SK-N-SH treated with all-trans-retinoic acid at 6 μM for 48 hours (cell line): ENCODE measurements around the gene WWTR1.
A peak's percentile ranks its signal among the peaks of the same experiment; 100 is the strongest.

Experiments used
- ATAC-seq: fragments of 200-7000 bp; cut with Tn5 transposase; 3 replicates; pipeline ENCODE4 v1.9.1; 2020; ENCODE audit warnings: mild to moderate bottlenecking, moderate library complexity
- ARNTL ChIP-seq: fragments of 450-650 bp; formaldehyde crosslinking; IDR thresholded peaks from 2 replicates; pipeline ENCODE4 v1.5.0; 2020; ENCODE audit warnings: low read depth, mild to moderate bottlenecking, moderate library complexity, borderline replicate concordance
- BACH2 ChIP-seq: fragments of 250-450 bp; sonication (Bioruptor Pico); IDR thresholded peaks from 2 replicates; pipeline ENCODE4 v1.9.0; 2021; ENCODE audit warnings: mild to moderate bottlenecking, borderline replicate concordance
- CREB5 ChIP-seq: fragments of 250-450 bp; sonication (Bioruptor Pico); IDR thresholded peaks from 2 replicates; pipeline ENCODE4 v1.5.1; 2020; ENCODE audit warnings: low read depth, mild to moderate bottlenecking, moderate library complexity
- CSRNP3 ChIP-seq: fragments of 250-450 bp; sonication (Bioruptor Pico); IDR thresholded peaks from 2 replicates; pipeline ENCODE4 v1.5.1; 2021; ENCODE audit warnings: mild to moderate bottlenecking, moderate library complexity
- ESRRG ChIP-seq: fragments of 250-450 bp; sonication (Bioruptor Pico); IDR thresholded peaks from 2 replicates; pipeline ENCODE4 v1.6.1; 2021; ENCODE audit warnings: mild to moderate bottlenecking
- GLIS3 ChIP-seq: fragments of 250-450 bp; sonication (Bioruptor Pico); IDR thresholded peaks from 2 replicates; pipeline ENCODE4 v1.5.0; 2020; ENCODE audit warnings: mild to moderate bottlenecking, moderate library complexity
- ISL1 ChIP-seq: fragments of 250-450 bp; sonication (Bioruptor Pico); IDR thresholded peaks from 2 replicates; pipeline ENCODE4 v2.1.2; 2022; ENCODE audit warnings: mild to moderate bottlenecking, moderate library complexity
- OSR1 ChIP-seq: fragments of 250-450 bp; sonication (Bioruptor Pico); IDR thresholded peaks from 2 replicates; pipeline ENCODE4 v1.8.0; 2022; ENCODE audit warnings: moderate library complexity, mild to moderate bottlenecking, inconsistent platforms
- PATZ1 ChIP-seq: fragments of 250-450 bp; sonication (Bioruptor Pico); IDR thresholded peaks from 2 replicates; pipeline ENCODE4 v1.8.0; 2020; ENCODE audit warnings: mild to moderate bottlenecking, moderate library complexity, borderline replicate concordance
- PPARA ChIP-seq: fragments of 250-450 bp; sonication (Bioruptor Pico); IDR thresholded peaks from 2 replicates; pipeline ENCODE4 v1.5.0; 2020; ENCODE audit warnings: mild to moderate bottlenecking, borderline replicate concordance
- RARB ChIP-seq: fragments of 250-450 bp; sonication (Bioruptor Pico); IDR thresholded peaks from 2 replicates; pipeline ENCODE4 v1.8.0; 2021; ENCODE audit warnings: mild to moderate bottlenecking, moderate library complexity
- SNAI2 ChIP-seq: fragments of 250-450 bp; sonication (Bioruptor Pico); IDR thresholded peaks from 2 replicates; pipeline ENCODE4 v1.5.0; 2020; ENCODE audit warnings: mild to moderate bottlenecking, moderate library complexity
- TCF4 ChIP-seq: fragments of 250-450 bp; sonication (Bioruptor Pico); IDR thresholded peaks from 2 replicates; pipeline ENCODE4 v1.8.0; 2021; ENCODE audit warnings: mild to moderate bottlenecking, moderate library complexity, borderline replicate concordance
- TOX ChIP-seq: fragments of 250-450 bp; sonication (Bioruptor Pico); IDR thresholded peaks from 2 replicates; pipeline ENCODE4 v1.8.0; 2021; ENCODE audit warnings: mild to moderate bottlenecking, moderate library complexity, borderline replicate concordance
- TSHZ2 ChIP-seq: fragments of 250-450 bp; sonication (Bioruptor Pico); IDR thresholded peaks from 2 replicates; pipeline ENCODE4 v1.5.0; 2020; ENCODE audit warnings: mild to moderate bottlenecking, moderate library complexity
- ZC3H10 ChIP-seq: fragments of 250-450 bp; sonication (Bioruptor Pico); IDR thresholded peaks from 2 replicates; pipeline ENCODE4 v1.5.1; 2021; ENCODE audit warnings: mild to moderate bottlenecking, moderate library complexity
- ZFP3 ChIP-seq: fragments of 250-450 bp; sonication (Bioruptor Pico); IDR thresholded peaks from 2 replicates; pipeline ENCODE4 v1.5.0; 2020; ENCODE audit warnings: mild to moderate bottlenecking, moderate library complexity
- ZFP30 ChIP-seq: fragments of 450-650 bp; formaldehyde crosslinking; IDR thresholded peaks from 2 replicates; pipeline ENCODE4 v1.5.0; 2022; ENCODE audit warnings: mild to moderate bottlenecking, moderate library complexity
- ZNF565 ChIP-seq: fragments of 450-650 bp; formaldehyde crosslinking; conservative IDR thresholded peaks from 2 replicates; pipeline ENCODE4 v1.5.0; 2020; ENCODE audit warnings: low read depth, mild to moderate bottlenecking, moderate library complexity
- ZNF70 ChIP-seq: fragments of 450-650 bp; formaldehyde crosslinking; IDR thresholded peaks from 2 replicates; pipeline ENCODE4 v1.5.0; 2020; ENCODE audit warnings: mild to moderate bottlenecking, moderate library complexity
- ZNF8 ChIP-seq: fragments of 450-650 bp; formaldehyde crosslinking; IDR thresholded peaks from 2 replicates; pipeline ENCODE4 v1.5.0; 2020; ENCODE audit warnings: mild to moderate bottlenecking, moderate library complexity

WWTR1 gene

GRCh38 chr3:149512073-149512782 lies 145.6 kb downstream of the WWTR1 start:
- peak; percentile 92 for ATAC-seq
- TF ChIP-seq ZNF70 (CRISPR knock-in tag): no peak
- TF ChIP-seq ZNF565: no peak
- TF ChIP-seq BACH2 (CRISPR knock-in tag): no peak
- no peak for TF ChIP-seq ARNTL (CRISPR knock-in tag)
- TF ChIP-seq ZC3H10 (CRISPR knock-in tag): no peak
- TF ChIP-seq CSRNP3 (CRISPR knock-in tag): no peak
- no peak for TF ChIP-seq ZFP30
- no peak for TF ChIP-seq ESRRG (CRISPR knock-in tag)
- TF ChIP-seq PPARA (CRISPR knock-in tag): no peak
- TF ChIP-seq PATZ1: no peak
- no peak for TF ChIP-seq ZFP3 (CRISPR knock-in tag)
- no peak for TF ChIP-seq OSR1 (CRISPR knock-in tag)

- ATAC-seq: no peak
- TF ChIP-seq ZNF70 (CRISPR knock-in tag) (no peak), TCF4 (CRISPR knock-in tag) (no peak), PPARA (CRISPR knock-in tag) (no peak), ZFP3 (CRISPR knock-in tag) (no peak), ESRRG (CRISPR knock-in tag) (no peak), ZNF565 (no peak), BACH2 (CRISPR knock-in tag) (no peak), GLIS3 (no peak), PATZ1 (no peak), OSR1 (CRISPR knock-in tag) (no peak), ZFP30 (no peak), CSRNP3 (CRISPR knock-in tag) (no peak), SNAI2 (no peak), CREB5 (CRISPR knock-in tag) (no peak), ZNF8 (CRISPR knock-in tag) (no peak)
Measured at GRCh38 chr3:149511040-149511626, 146.7 kb downstream of the WWTR1 start.

- TF ChIP-seq ESRRG (CRISPR knock-in tag) (no peak), TSHZ2 (CRISPR knock-in tag) (no peak), OSR1 (CRISPR knock-in tag) (no peak), TCF4 (CRISPR knock-in tag) (no peak), SNAI2 (no peak), CREB5 (CRISPR knock-in tag) (no peak), ZFP3 (CRISPR knock-in tag) (no peak), RARB (CRISPR knock-in tag) (no peak), ISL1 (CRISPR knock-in tag) (no peak), TOX (CRISPR knock-in tag) (no peak), ARNTL (CRISPR knock-in tag) (no peak), GLIS3 (no peak), BACH2 (CRISPR knock-in tag) (no peak), PATZ1 (no peak)
- no peak for ATAC-seq
Measured at GRCh38 chr3:149510480-149510879, 147.3 kb downstream of the WWTR1 start.
